Measurements from ENCODE around the gene LDB2. TPM values are rescaled to one million over a fixed set of nuclear protein-coding genes. Genes with fewer than 3 reads are reported as not detected.

Gene LDB2
- total and polyA plus RNA-seq, 2 experiments from 2014 or later, result 48.6 to 80.1 TPM

GRCh38 chr4:16931339-16932305 is 33.2 kb upstream of the LDB2 start (continued):
- TF ChIP-seq, protein P1, sequence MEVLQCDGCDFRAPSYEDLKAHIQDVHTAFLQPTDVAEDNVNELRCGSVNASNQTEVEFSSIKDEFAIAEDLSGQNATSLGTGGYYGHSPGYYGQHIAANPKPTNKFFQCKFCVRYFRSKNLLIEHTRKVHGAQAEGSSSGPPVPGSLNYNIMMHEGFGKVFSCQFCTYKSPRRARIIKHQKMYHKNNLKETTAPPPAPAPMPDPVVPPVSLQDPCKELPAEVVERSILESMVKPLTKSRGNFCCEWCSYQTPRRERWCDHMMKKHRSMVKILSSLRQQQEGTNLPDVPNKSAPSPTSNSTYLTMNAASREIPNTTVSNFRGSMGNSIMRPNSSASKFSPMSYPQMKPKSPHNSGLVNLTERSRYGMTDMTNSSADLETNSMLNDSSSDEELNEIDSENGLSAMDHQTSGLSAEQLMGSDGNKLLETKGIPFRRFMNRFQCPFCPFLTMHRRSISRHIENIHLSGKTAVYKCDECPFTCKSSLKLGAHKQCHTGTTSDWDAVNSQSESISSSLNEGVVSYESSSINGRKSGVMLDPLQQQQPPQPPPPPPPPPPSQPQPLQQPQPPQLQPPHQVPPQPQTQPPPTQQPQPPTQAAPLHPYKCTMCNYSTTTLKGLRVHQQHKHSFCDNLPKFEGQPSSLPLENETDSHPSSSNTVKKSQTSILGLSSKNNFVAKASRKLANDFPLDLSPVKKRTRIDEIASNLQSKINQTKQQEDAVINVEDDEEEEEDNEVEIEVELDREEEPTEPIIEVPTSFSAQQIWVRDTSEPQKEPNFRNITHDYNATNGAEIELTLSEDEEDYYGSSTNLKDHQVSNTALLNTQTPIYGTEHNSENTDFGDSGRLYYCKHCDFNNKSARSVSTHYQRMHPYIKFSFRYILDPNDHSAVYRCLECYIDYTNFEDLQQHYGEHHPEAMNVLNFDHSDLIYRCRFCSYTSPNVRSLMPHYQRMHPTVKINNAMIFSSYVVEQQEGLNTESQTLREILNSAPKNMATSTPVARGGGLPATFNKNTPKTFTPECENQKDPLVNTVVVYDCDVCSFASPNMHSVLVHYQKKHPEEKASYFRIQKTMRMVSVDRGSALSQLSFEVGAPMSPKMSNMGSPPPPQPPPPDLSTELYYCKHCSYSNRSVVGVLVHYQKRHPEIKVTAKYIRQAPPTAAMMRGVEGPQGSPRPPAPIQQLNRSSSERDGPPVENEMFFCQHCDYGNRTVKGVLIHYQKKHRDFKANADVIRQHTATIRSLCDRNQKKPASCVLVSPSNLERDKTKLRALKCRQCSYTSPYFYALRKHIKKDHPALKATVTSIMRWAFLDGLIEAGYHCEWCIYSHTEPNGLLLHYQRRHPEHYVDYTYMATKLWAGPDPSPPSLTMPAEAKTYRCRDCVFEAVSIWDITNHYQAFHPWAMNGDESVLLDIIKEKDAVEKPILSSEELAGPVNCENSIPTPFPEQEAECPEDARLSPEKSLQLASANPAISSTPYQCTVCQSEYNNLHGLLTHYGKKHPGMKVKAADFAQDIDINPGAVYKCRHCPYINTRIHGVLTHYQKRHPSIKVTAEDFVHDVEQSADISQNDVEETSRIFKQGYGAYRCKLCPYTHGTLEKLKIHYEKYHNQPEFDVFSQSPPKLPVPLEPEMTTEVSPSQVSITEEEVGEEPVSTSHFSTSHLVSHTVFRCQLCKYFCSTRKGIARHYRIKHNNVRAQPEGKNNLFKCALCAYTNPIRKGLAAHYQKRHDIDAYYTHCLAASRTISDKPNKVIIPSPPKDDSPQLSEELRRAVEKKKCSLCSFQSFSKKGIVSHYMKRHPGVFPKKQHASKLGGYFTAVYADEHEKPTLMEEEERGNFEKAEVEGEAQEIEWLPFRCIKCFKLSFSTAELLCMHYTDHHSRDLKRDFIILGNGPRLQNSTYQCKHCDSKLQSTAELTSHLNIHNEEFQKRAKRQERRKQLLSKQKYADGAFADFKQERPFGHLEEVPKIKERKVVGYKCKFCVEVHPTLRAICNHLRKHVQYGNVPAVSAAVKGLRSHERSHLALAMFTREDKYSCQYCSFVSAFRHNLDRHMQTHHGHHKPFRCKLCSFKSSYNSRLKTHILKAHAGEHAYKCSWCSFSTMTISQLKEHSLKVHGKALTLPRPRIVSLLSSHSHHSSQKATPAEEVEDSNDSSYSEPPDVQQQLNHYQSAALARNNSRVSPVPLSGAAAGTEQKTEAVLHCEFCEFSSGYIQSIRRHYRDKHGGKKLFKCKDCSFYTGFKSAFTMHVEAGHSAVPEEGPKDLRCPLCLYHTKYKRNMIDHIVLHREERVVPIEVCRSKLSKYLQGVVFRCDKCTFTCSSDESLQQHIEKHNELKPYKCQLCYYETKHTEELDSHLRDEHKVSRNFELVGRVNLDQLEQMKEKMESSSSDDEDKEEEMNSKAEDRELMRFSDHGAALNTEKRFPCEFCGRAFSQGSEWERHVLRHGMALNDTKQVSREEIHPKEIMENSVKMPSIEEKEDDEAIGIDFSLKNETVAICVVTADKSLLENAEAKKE (CRISPR knock-in tag; IDR thresholded peaks at IDR 0.05), result no peak
- TF ChIP-seq EZH2phosphoT487 (IDR thresholded peaks at IDR 0.05; ENCODE audit: unreplicated experiment), result no peak
- TF ChIP-seq EZH2 (IDR thresholded peaks at IDR 0.05; ENCODE audit: low read depth, unreplicated experiment), result no peak
- no peak for TF ChIP-seq ZNF331 (CRISPR knock-in tag; IDR thresholded peaks at IDR 0.05; ENCODE audit: low read depth)
- no peak for TF ChIP-seq JUNB (IDR thresholded peaks at IDR 0.05; ENCODE audit: unreplicated experiment)
- TF ChIP-seq ETS1 (IDR thresholded peaks at IDR 0.05), result no peak
- TF ChIP-seq, protein P2, sequence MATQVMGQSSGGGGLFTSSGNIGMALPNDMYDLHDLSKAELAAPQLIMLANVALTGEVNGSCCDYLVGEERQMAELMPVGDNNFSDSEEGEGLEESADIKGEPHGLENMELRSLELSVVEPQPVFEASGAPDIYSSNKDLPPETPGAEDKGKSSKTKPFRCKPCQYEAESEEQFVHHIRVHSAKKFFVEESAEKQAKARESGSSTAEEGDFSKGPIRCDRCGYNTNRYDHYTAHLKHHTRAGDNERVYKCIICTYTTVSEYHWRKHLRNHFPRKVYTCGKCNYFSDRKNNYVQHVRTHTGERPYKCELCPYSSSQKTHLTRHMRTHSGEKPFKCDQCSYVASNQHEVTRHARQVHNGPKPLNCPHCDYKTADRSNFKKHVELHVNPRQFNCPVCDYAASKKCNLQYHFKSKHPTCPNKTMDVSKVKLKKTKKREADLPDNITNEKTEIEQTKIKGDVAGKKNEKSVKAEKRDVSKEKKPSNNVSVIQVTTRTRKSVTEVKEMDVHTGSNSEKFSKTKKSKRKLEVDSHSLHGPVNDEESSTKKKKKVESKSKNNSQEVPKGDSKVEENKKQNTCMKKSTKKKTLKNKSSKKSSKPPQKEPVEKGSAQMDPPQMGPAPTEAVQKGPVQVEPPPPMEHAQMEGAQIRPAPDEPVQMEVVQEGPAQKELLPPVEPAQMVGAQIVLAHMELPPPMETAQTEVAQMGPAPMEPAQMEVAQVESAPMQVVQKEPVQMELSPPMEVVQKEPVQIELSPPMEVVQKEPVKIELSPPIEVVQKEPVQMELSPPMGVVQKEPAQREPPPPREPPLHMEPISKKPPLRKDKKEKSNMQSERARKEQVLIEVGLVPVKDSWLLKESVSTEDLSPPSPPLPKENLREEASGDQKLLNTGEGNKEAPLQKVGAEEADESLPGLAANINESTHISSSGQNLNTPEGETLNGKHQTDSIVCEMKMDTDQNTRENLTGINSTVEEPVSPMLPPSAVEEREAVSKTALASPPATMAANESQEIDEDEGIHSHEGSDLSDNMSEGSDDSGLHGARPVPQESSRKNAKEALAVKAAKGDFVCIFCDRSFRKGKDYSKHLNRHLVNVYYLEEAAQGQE (IDR thresholded peaks at IDR 0.05; ENCODE audit: unreplicated experiment), result no peak
- no peak for TF ChIP-seq NANOG (IDR thresholded peaks at IDR 0.05; ENCODE audit: borderline replicate concordance)
- TF ChIP-seq CREB1 (CRISPR knock-in tag; IDR thresholded peaks at IDR 0.05; ENCODE audit: low read depth), result no peak
